ENCODE data around the gene P2RX4.
"Not testable (repeated sequence)": the region's sequence is repeated elsewhere in the genome, so short reads cannot be mapped to it uniquely, and the experiment has no call there.

The P2RX4 gene

GRCh38 chr12:121223292-121224285 lies 13.7 kb downstream of the P2RX4 start:
- peak; percentile 53 for DNase-seq

GRCh38 chr12:121224591-121224990 lies 14.7 kb downstream of the P2RX4 start:
- no peak for DNase-seq

GRCh38 chr12:121226399-121226798 lies 16.5 kb downstream of the P2RX4 start:
- no peak for DNase-seq

GRCh38 chr12:121226871-121227270 lies 16.9 kb downstream of the P2RX4 start:
- not testable (repeated sequence) for DNase-seq

- peak; percentile 98 for DNase-seq
Measured at GRCh38 chr12:121227294-121227693, 17.4 kb downstream of the P2RX4 start.

GRCh38 chr12:121228919-121229665 lies 19.2 kb downstream of the P2RX4 start:
- no peak for DNase-seq

- DNase-seq = peak; percentile 94
Measured at GRCh38 chr12:121229826-121230537, 20.1 kb downstream of the P2RX4 start.

GRCh38 chr12:121230538-121230907 lies 20.6 kb downstream of the P2RX4 start:
- no peak for DNase-seq

GRCh38 chr12:121232163-121232562 lies 22.2 kb downstream of the P2RX4 start:
- no peak for DNase-seq

GRCh38 chr12:121232977-121233627 lies 23.2 kb downstream of the P2RX4 start:
- no peak for DNase-seq

- no peak for DNase-seq
Measured at GRCh38 chr12:121233628-121234020, 23.7 kb downstream of the P2RX4 start.

GRCh38 chr12:121236776-121237175 lies 26.8 kb downstream of the P2RX4 start:
- no peak for DNase-seq

- DNase-seq = no peak
Measured at GRCh38 chr12:121237415-121237814, 27.5 kb downstream of the P2RX4 start.

- peak; percentile 54 for DNase-seq
Measured at GRCh38 chr12:121238086-121238485, 28.2 kb downstream of the P2RX4 start.

- peak; percentile 82 for DNase-seq
Measured at GRCh38 chr12:121238604-121239350, 28.8 kb downstream of the P2RX4 start.

- peak; percentile 30 for DNase-seq
Measured at GRCh38 chr12:121239351-121240061, 29.6 kb downstream of the P2RX4 start.

- DNase-seq = no peak
Measured at GRCh38 chr12:121240062-121240420, 30.1 kb downstream of the P2RX4 start.

- DNase-seq = peak; percentile 30
Measured at GRCh38 chr12:121240484-121241101, 30.7 kb downstream of the P2RX4 start.

GRCh38 chr12:121241156-121241970 lies 31.4 kb downstream of the P2RX4 start:
- DNase-seq = no peak

- DNase-seq = no peak
Measured at GRCh38 chr12:121245031-121245430, 35.1 kb downstream of the P2RX4 start.
